Hepatocyte (in vitro differentiated cells): ENCODE results near the gene STARD13.

Experiments
- CTCF ChIP-seq: fragments of 200-600 bp; sonication (generic); IDR thresholded peaks from 2 replicates; pipeline ENCODE4 v1.5.1; 2016; ENCODE audit warnings: antibody characterized with exemption, mild to moderate bottlenecking; ENCODE audit not compliant: poor library complexity
- EZH2 ChIP-seq: fragments of 200-600 bp; sonication (generic); IDR thresholded peaks from 2 replicates; pipeline ENCODE4 v1.6.1; 2016; ENCODE audit warnings: antibody characterized with exemption, mild to moderate bottlenecking, borderline replicate concordance
- EZH2phosphoT487 ChIP-seq: fragments of 200-600 bp; sonication (generic); IDR thresholded peaks from one replicate; pipeline ENCODE4 v1.6.1; 2018; ENCODE audit warnings: antibody characterized with exemption, mild to moderate bottlenecking, low read depth, moderate library complexity; ENCODE audit not compliant: unreplicated experiment, severe bottlenecking

GRCh38 chr13:33321686-33322542, 36.4 kb upstream of the STARD13 start:
- TF ChIP-seq CTCF, result no peak
- TF ChIP-seq EZH2phosphoT487, result no peak
- no peak for TF ChIP-seq EZH2
